GM21529 (cell line): ENCODE results near the gene AP3B2.
"Not testable (repeated sequence)": the region's sequence is repeated elsewhere in the genome, so short reads cannot be mapped to it uniquely, and the experiment has no call there.

ENCODE experiments used
- ATAC-seq: cut with Tn5 transposase; IDR thresholded peaks from one replicate; pipeline ENCODE4 v1.9.1; 2021; ENCODE audit not compliant: unreplicated experiment

The AP3B2 gene

GRCh38 chr15:82649226-82649999 is 60.3 kb downstream of the AP3B2 start:
- ATAC-seq = no peak

- ATAC-seq = no peak
These were observed 61.2 kb downstream of the AP3B2 start for GRCh38 chr15:82648257-82649103.

- ATAC-seq = no peak
These were observed 61.8 kb downstream of the AP3B2 start for GRCh38 chr15:82647835-82648256.

GRCh38 chr15:82647045-82647834 is 62.4 kb downstream of the AP3B2 start, which contains the start of gene CPEB1:
TSS of gene CPEB1 (minus strand) at chr15:82647363. CDS start at chr15:82628459, 18,904 bp downstream.
- no peak for ATAC-seq

GRCh38 chr15:82646250-82647044 is 63.2 kb downstream of the AP3B2 start:
- ATAC-seq = no peak

- not testable (repeated sequence) for ATAC-seq
These were observed 64.5 kb downstream of the AP3B2 start for GRCh38 chr15:82644967-82645852.

- ATAC-seq = no peak
These were observed 65.7 kb downstream of the AP3B2 start for GRCh38 chr15:82643992-82644391.

- ATAC-seq = no peak
These were observed 67.0 kb downstream of the AP3B2 start for GRCh38 chr15:82642656-82643055.

GRCh38 chr15:82641129-82641798 is 68.4 kb downstream of the AP3B2 start:
- ATAC-seq = no peak

- ATAC-seq = no peak
These were observed 69.0 kb downstream of the AP3B2 start for GRCh38 chr15:82640672-82641071.

GRCh38 chr15:82635798-82636197 is 73.9 kb downstream of the AP3B2 start:
- no peak for ATAC-seq

- no peak for ATAC-seq
These were observed 79.6 kb downstream of the AP3B2 start for GRCh38 chr15:82630033-82630432.

GRCh38 chr15:82625136-82625535 is 84.5 kb downstream of the AP3B2 start:
- no peak for ATAC-seq

GRCh38 chr15:82624438-82624837 is 85.2 kb downstream of the AP3B2 start:
- ATAC-seq = no peak

- ATAC-seq = no peak
These were observed 85.7 kb downstream of the AP3B2 start for GRCh38 chr15:82624008-82624407.

- no peak for ATAC-seq
These were observed 87.7 kb downstream of the AP3B2 start for GRCh38 chr15:82621970-82622369.

GRCh38 chr15:82613747-82614146 is 95.9 kb downstream of the AP3B2 start:
- no peak for ATAC-seq

GRCh38 chr15:82611348-82611747 is 98.3 kb downstream of the AP3B2 start:
- no peak for ATAC-seq
